GM18951 (cell line): ENCODE results near the gene STK39.

Experiments used
- POLR2A ChIP-seq: IDR thresholded peaks from 4 replicates; pipeline ENCODE4 v1.6.1; 2011; ENCODE audit warnings: mild to moderate bottlenecking; ENCODE audit not compliant: insufficient read length, insufficient read depth; ENCODE audit errors: extremely low read depth
- in situ Hi-C: fragments of 300-500 bp; cut with MboI; formaldehyde crosslinking; loops from one replicate; pipeline ENCODE4 v1.12.0; 2022; ENCODE audit warnings: low sequenced_read_pairs, mixed read lengths, inconsistent platforms; ENCODE audit not compliant: unreplicated experiment

STK39 gene

DNA sequence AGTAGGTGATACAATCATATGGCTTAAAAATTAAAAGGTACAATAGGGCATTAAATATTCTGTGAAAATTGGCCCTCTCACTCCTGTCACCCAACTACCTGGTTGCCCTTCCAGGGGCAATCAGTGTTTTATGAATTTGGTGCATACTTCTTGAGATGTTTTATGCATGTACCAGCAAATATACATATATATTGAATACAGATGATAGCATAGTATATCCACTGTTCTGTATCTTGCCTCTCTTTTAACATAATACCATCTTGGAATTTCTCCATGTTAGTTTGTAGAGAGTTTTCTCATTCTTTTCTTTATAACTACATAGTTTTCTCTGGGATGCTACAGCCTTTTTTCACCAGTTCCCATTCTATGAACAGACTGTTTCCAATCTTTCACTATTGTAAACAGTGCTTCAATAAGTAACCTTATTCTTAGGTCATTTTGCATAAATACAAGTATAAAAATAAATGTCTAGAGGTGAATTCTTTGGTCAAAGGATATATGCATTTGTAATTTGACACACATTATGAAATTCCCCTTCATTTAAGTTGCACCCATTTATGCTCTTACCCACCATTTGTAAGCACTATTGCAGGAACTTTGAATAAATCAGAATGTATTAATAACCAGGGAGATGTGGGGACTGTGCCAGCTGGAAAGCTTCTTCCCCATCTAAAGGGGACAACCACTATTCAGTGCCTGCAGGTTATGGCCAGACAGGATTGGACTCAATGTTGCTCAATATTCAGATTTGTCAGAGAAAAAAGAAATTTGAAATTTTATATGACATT lies 225.4 kb downstream of the STK39 start:
- TF ChIP-seq POLR2A = no peak
- in situ Hi-C loops = no loop called here

GRCh38 chr2:168015274-168015953 lies 232.0 kb downstream of the STK39 start:
- TF ChIP-seq POLR2A = no peak
- in situ Hi-C loops = no loop called here

- in situ Hi-C loops = no loop called here
Observed at GRCh38 chr2:168009900-168010299, 237.5 kb downstream of the STK39 start.

DNA sequence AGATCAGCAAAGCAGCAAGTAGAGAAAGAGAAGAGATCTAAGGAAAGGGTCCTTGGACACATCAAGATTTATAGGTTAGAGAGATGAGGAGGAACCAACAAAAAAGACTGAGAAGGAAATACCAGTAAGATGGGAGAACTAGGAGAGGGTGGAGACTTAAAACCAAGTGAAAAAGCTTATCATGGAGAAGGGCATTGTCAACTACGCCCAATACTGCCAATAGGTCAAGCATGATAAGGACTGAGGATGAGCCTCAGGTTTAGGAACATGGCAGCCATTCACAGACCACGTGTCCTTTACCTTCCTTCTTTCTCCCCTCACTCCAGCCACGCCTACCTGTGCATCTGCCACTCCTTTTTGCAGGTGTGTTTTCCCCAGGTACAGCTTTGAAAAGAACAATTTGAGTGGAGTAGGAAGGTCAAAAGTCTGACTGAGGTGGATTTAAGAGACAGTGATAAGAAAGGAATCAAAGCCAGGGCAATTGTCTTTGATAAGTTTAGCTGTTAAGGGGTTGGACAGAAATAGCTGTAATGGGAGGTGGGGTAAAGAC lies 238.7 kb downstream of the STK39 start:
- no peak for TF ChIP-seq POLR2A
- in situ Hi-C loops = no loop called here

More at GRCh38 chr2:168009900-168010299, 237.5 kb downstream of the STK39 start:
- TF ChIP-seq POLR2A = no peak

DNA sequence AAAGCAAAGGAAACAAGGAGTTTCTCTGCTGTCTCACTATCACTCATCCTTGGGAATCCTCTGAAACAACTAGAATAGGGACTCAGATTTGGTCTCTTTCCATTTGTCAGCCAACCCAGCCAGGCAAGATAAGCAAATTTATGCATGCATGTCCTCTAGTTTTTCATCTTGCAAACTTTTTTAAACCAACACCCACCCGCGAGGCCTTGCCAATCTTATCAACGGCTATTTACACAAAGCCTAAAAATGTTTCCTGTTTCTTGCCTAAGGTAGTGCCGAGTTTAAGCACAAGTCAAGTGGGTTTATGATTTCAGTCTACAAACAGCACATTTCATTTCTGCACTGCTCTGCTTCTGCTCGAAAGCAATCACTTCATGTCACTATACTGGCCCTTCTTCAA lies 240.9 kb downstream of the STK39 start:
- in situ Hi-C loops = no loop called here
- TF ChIP-seq POLR2A = no peak

DNA sequence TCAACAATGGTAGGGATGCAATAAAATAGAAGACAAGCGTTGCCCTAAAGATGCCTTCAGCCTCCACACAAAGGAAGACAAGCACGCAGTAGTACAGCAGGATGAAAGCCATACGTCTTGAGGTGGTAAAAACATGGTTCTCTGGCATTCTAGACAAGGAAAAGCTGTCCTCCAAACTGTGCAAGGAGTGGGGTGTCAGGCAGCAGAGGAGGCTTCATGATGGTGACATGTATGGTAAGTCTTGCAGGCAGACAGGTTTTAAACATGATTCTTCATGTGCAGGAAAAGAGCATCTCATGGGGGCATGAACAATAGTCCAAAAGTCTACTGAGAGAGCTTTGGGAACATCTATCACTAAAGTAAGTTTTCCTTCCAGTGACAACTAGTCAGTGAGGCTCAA lies 241.8 kb downstream of the STK39 start:
- in situ Hi-C loops = no loop called here
- no peak for TF ChIP-seq POLR2A

- in situ Hi-C loops = no loop called here
- TF ChIP-seq POLR2A = no peak
Observed at GRCh38 chr2:168003876-168004275, 243.5 kb downstream of the STK39 start.

GRCh38 chr2:168002021-168002553 lies 245.3 kb downstream of the STK39 start:
- in situ Hi-C loops = no loop called here
- no peak for TF ChIP-seq POLR2A

- TF ChIP-seq POLR2A = no peak
- in situ Hi-C loops = no loop called here
Observed at GRCh38 chr2:167992278-167992677, 255.1 kb downstream of the STK39 start.

- in situ Hi-C loops = no loop called here
- no peak for TF ChIP-seq POLR2A
Observed at GRCh38 chr2:167990062-167990461, 257.3 kb downstream of the STK39 start.

DNA sequence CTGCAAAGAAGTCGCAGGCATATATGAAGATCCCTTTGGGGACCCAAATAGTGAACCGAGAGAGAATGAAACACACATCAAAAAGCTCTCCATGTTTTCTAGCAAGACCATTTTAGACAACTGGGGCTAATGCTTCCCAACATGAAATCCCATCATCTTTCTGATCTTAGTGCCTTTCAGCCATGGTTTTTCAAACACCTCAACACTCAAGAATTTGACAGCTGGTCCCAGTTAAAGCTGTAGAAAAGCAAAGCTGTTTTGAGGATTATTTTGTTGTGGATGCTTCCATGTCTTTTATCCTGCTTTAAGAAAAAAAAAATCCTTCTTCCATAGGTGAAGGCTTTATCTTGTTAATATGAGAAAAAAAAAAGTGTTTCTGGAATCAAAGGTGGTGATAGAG lies 259.1 kb downstream of the STK39 start:
- in situ Hi-C loops = no loop called here
- TF ChIP-seq POLR2A = no peak

- TF ChIP-seq POLR2A = no peak
- in situ Hi-C loops = no loop called here
Observed at GRCh38 chr2:167987558-167987957, 259.8 kb downstream of the STK39 start.

- in situ Hi-C loops = no loop called here
- TF ChIP-seq POLR2A = no peak
Observed at GRCh38 chr2:167987026-167987425, 260.4 kb downstream of the STK39 start.
